K562 (cell line): ENCODE measurements around the gene SNX17. TPM values are rescaled to one million over a fixed set of nuclear protein-coding genes. Genes with fewer than 3 reads are reported as not detected.
A peak's percentile ranks its signal among the peaks of the same experiment; 100 is the strongest.

Experiments used
- ADNP ChIP-seq: fragments of 200-800 bp; sonication (Bioruptor generic); IDR thresholded peaks from 2 replicates; pipeline ENCODE4 v1.6.1; 2016; ENCODE audit warnings: missing genetic modification characterization, missing compliant biosample characterization
- ARID1B ChIP-seq: fragments of 450-650 bp; IDR thresholded peaks from 2 replicates; pipeline ENCODE4 v1.6.1; 2016; ENCODE audit warnings: antibody characterized with exemption, mild to moderate bottlenecking, inconsistent platforms
- ELF1 ChIP-seq: fragments of 200-800 bp; sonication (Bioruptor generic); IDR thresholded peaks from 2 replicates; pipeline ENCODE4 v1.6.1; 2016; ENCODE audit warnings: missing genetic modification characterization, missing compliant biosample characterization
- ESRRB ChIP-seq: fragments of 250-450 bp; sonication (Bioruptor Pico); IDR thresholded peaks from 2 replicates; pipeline ENCODE4 v1.5.0; 2020; ENCODE audit warnings: mild to moderate bottlenecking, moderate library complexity, borderline replicate concordance
- MTA1 ChIP-seq: fragments of 450-650 bp; IDR thresholded peaks from 2 replicates; pipeline ENCODE4 v1.6.1; 2017; ENCODE audit warnings: borderline replicate concordance
- PCBP2 ChIP-seq: fragments of 200-400 bp; formaldehyde crosslinking; IDR thresholded peaks from 2 replicates; pipeline ENCODE4 v1.6.1; 2018; ENCODE audit warnings: low read length, low read depth, mild to moderate bottlenecking, moderate library complexity; ENCODE audit not compliant: poor library complexity, severe bottlenecking
- POLR3G ChIP-seq: IDR thresholded peaks from 2 replicates; pipeline ENCODE4 v1.6.1; 2011; ENCODE audit not compliant: insufficient read length, insufficient replicate concordance; ENCODE audit errors: extremely low read depth
- PURB ChIP-seq: sonication (generic); formaldehyde crosslinking; IDR thresholded peaks from 2 replicates; pipeline ENCODE4 v1.9.0; 2021; ENCODE audit warnings: low read depth, mild to moderate bottlenecking, missing genetic modification reagents
- SNIP1 ChIP-seq: fragments of 450-650 bp; IDR thresholded peaks from 2 replicates; pipeline ENCODE4 v1.7.1; 2017; ENCODE audit warnings: low read depth, mild to moderate bottlenecking
- TRIM24 ChIP-seq, 2 experiments: fragments of 450-650 bp; IDR thresholded peaks; 2 replicates each; pipeline ENCODE4 v1.6.1; 2016
- ZNF384 ChIP-seq: IDR thresholded peaks from 2 replicates; pipeline ENCODE4 v1.6.1; 2012; ENCODE audit warnings: low read depth, low read length, improper control_type of control experiment
- polyA plus RNA-seq, 8 experiments: library from polyadenylated mRNA; depleted of rRNA in 4 of 8; stranded (reverse) in 5 of 8; unstranded in 3 of 8; fragments of >200 nt; fragmentation: Nextera tagmentation in 2 of 8; fragmentation: Illumina TruSeq in 1 of 8; extraction: Ambion mirVana in 2 of 8; extraction: Trizol in 1 of 8; gene quantifications; 2 replicates each; pipeline versions ENCODE4 v1.2.1 to v1.2.3, GENCODE V29; 2011 to 2014; ENCODE audit warnings: inconsistent platforms in 1 of 8, missing spikeins in 1 of 8
- total RNA-seq, 7 experiments: library from RNA; depleted of rRNA in 6 of 7; stranded (reverse); fragments of >200 nt in 6 of 7; fragmentation: Illumina TruSeq in 2 of 7; extraction: Trizol in 2 of 7; gene quantifications; 2 replicates each; pipeline versions ENCODE4 v1.2.1 to v1.2.3, GENCODE V29; 2011 to 2021; ENCODE audit warnings: low replicate concordance in 1 of 7
- TF ChIP-seq, protein P1 (sequence below), 2 experiments: fragments of 200-800 bp in 1 of 2; sonication (Bioruptor generic) in 1 of 2; sonication (generic) in 1 of 2; formaldehyde crosslinking in 1 of 2; IDR thresholded peaks in 1 of 2; conservative IDR thresholded peaks in 1 of 2; 2 replicates each; pipeline versions ENCODE4 v1.5.0 to v1.6.1; 2016 to 2020; ENCODE audit warnings: missing compliant biosample characterization in 1 of 2, missing genetic modification characterization in 1 of 2, missing genetic modification reagents in 1 of 2
- TF ChIP-seq, protein P2 (sequence below), 2 experiments: fragments of 450-650 bp; conservative IDR thresholded peaks; 2 replicates each; pipeline ENCODE4 v1.6.1; 2017; ENCODE audit warnings: mild to moderate bottlenecking in 2 of 2, moderate library complexity in 2 of 2
- TF ChIP-seq, protein P3 (sequence below): sonication (generic); formaldehyde crosslinking; IDR thresholded peaks from 2 replicates; pipeline ENCODE4 v1.8.0; 2022; ENCODE audit warnings: missing genetic modification reagents, mild to moderate bottlenecking, borderline replicate concordance

Gene SNX17
- total and polyA plus RNA-seq, 9 of the 15 experiments (the other 6 are each of a cell fraction or from before 2014, with no cell fraction given): 3.0 to 75.7 (median 54.6) TPM

DNA sequence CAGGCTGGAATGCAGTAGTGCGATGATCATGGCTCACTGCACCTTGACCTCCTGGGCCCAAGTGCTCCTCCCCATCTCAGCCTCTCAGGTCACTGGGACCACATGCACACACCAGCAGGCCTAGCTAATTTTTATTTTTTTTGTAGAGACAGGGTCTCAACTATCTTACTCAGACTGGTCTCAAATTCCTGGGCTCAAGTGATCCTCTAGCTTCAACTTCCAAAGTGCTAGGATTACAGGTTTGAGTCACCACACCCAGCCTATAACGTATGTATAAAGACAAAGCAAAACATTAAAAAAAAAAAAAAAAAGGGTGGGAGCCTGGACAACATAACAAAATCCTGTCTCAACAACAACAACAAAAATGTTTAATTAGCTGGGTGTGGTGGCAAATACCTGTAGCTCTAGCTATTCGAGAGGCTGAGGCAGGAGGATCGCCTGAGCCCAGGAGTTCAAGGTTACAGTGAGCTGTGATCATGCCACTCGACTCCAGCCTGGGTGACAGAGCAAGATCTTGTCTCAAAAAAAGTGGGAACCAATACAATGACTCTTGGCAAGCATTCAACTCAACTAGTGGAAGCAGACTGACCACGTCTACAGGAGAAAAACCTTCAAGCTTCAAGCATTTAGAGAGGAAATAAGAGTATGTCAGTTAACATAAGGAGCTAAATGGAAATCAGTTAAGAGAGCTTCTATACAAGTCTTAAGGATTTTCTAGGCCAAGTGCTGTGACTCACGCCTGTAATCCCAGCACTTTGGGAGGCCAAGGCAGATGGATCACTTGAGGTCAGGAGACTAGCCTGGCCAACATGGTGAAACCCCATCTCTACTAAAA lies 16.4 kb upstream of the SNX17 start (continued):
- TF ChIP-seq, protein P1, sequence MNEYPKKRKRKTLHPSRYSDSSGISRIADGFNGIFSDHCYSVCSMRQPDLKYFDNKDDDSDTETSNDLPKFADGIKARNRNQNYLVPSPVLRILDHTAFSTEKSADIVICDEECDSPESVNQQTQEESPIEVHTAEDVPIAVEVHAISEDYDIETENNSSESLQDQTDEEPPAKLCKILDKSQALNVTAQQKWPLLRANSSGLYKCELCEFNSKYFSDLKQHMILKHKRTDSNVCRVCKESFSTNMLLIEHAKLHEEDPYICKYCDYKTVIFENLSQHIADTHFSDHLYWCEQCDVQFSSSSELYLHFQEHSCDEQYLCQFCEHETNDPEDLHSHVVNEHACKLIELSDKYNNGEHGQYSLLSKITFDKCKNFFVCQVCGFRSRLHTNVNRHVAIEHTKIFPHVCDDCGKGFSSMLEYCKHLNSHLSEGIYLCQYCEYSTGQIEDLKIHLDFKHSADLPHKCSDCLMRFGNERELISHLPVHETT (CRISPR knock-in tag; conservative IDR thresholded peaks at IDR 0.05 in 1 of 2, IDR thresholded peaks at IDR 0.05 in 1 of 2): peak in 1 of 2 experiments; percentile 49; a peak in 1 of 4 replicates
- TF ChIP-seq ELF1 (0 out of 2 replicates have a peak, but pooled peaks have one; percentile 25), MTA1 (0 out of 2 replicates have a peak, but pooled peaks have one; percentile 13), SNIP1 (no peak), PURB (CRISPR knock-in tag) (no peak), POLR3G (no peak), PCBP2 (no peak), ARID1B (peak; percentile 74), ADNP (tag) (no peak), ZNF384 (peak; percentile 72), TRIM24 (IDR thresholded peaks at IDR 0.05) (peak in 1 of 2 experiments; percentile 40; a peak in 1 of 4 replicates), ESRRB (CRISPR knock-in tag) (no peak)
- TF ChIP-seq, protein P2, sequence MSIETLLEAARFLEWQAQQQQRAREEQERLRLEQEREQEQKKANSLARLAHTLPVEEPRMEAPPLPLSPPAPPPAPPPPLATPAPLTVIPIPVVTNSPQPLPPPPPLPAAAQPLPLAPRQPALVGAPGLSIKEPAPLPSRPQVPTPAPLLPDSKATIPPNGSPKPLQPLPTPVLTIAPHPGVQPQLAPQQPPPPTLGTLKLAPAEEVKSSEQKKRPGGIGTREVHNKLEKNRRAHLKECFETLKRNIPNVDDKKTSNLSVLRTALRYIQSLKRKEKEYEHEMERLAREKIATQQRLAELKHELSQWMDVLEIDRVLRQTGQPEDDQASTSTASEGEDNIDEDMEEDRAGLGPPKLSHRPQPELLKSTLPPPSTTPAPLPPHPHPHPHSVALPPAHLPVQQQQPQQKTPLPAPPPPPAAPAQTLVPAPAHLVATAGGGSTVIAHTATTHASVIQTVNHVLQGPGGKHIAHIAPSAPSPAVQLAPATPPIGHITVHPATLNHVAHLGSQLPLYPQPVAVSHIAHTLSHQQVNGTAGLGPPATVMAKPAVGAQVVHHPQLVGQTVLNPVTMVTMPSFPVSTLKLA (conservative IDR thresholded peaks at IDR 0.05): peak in 1 of 2 experiments; percentile 34; a peak in 1 of 4 replicates
- TF ChIP-seq, protein P3, sequence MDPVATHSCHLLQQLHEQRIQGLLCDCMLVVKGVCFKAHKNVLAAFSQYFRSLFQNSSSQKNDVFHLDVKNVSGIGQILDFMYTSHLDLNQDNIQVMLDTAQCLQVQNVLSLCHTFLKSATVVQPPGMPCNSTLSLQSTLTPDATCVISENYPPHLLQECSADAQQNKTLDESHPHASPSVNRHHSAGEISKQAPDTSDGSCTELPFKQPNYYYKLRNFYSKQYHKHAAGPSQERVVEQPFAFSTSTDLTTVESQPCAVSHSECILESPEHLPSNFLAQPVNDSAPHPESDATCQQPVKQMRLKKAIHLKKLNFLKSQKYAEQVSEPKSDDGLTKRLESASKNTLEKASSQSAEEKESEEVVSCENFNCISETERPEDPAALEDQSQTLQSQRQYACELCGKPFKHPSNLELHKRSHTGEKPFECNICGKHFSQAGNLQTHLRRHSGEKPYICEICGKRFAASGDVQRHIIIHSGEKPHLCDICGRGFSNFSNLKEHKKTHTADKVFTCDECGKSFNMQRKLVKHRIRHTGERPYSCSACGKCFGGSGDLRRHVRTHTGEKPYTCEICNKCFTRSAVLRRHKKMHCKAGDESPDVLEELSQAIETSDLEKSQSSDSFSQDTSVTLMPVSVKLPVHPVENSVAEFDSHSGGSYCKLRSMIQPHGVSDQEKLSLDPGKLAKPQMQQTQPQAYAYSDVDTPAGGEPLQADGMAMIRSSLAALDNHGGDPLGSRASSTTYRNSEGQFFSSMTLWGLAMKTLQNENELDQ (CRISPR knock-in tag): no peak
